Activated CD4-positive, alpha-beta T cell treated with anti-CD3 and anti-CD28 coated beads, Interleukin-2, amount 10 ng/mL, durations not matched to agents 24 days and 14 days (primary cell): ENCODE results near the gene MANBA. TPM values are rescaled to one million over a fixed set of nuclear protein-coding genes. Genes with fewer than 3 reads are reported as not detected.
"Not testable (repeated sequence)": the region's sequence is repeated elsewhere in the genome, so short reads cannot be mapped to it uniquely, and the experiment has no call there.

ENCODE experiments used
- DNase-seq: peaks from one replicate; pipeline ENCODE4 v3.0.0; 2022
- H3K27ac Mint-ChIP-seq: one replicate; pipeline ENCODE4 v1.8.0; 2022; ENCODE audit warnings: mild to moderate bottlenecking, mixed read lengths
- H3K27me3 Mint-ChIP-seq: one replicate; pipeline ENCODE4 v1.8.0; 2022; ENCODE audit warnings: mixed read lengths
- H3K36me3 Mint-ChIP-seq: one replicate; pipeline ENCODE4 v1.8.0; 2022; ENCODE audit warnings: low read depth, mild to moderate bottlenecking, mixed read lengths
- H3K4me1 Mint-ChIP-seq: one replicate; pipeline ENCODE4 v1.8.0; 2021; ENCODE audit warnings: mixed read lengths
- H3K4me3 Mint-ChIP-seq: one replicate; pipeline ENCODE4 v1.8.0; 2022; ENCODE audit warnings: mild to moderate bottlenecking, moderate library complexity, mixed read lengths
- H3K9me3 Mint-ChIP-seq: one replicate; pipeline ENCODE4 v1.8.0; 2021; ENCODE audit warnings: mixed read lengths
- intact Hi-C: fragments of 100-400 bp; cut with micrococcal nuclease; formaldehyde crosslinking; loops from one replicate; pipeline ENCODE4 v1.15.1; 2023
- total RNA-seq: library from RNA; stranded (reverse); gene quantifications from 2 replicates; pipeline ENCODE4 v1.2.3, GENCODE V29; 2022

MANBA gene
- total RNA-seq, 1 donor from 2014 or later: 9.4 TPM

GRCh38 chr4:102625232-102625930 is 135.4 kb downstream of the MANBA start:
- Mint-ChIP-seq H3K27ac (peak overlapping the region; percentile 94), H3K4me3 (peak overlapping the region; percentile 86), H3K27me3 (no peaks in the 10 kb centered on the region), H3K9me3 (no peaks in the 10 kb centered on the region), H3K4me1 (peaks cover 52% of the 10 kb centered on the region), H3K36me3 (no peaks in the 10 kb centered on the region)
- peak; percentile 91 for DNase-seq
- intact Hi-C loops: loop anchor here (1.0 to 10.0 kb wide), 7 partner anchors 125 to 384 kb away; partner anchors contain the start of genes NFKB1 and UBE2D3

GRCh38 chr4:102624505-102624904 is 136.3 kb downstream of the MANBA start:
- Mint-ChIP-seq H3K9me3 (no peaks in the 10 kb centered on the region), H3K27ac (no peak overlapping the region), H3K4me1 (peaks cover 51% of the 10 kb centered on the region), H3K27me3 (no peaks in the 10 kb centered on the region), H3K4me3 (no peak overlapping the region), H3K36me3 (peaks cover 2% of the 10 kb centered on the region)
- DNase-seq: no peak
- intact Hi-C loops: loop anchor here (2.0 to 10.0 kb wide), 3 partner anchors 124 to 360 kb away; partner anchors contain the start of gene NFKB1

- Mint-ChIP-seq H3K36me3 (peaks cover 6% of the 10 kb centered on the region), H3K4me1 (peaks cover 57% of the 10 kb centered on the region), H3K27ac (no peak overlapping the region), H3K9me3 (no peaks in the 10 kb centered on the region), H3K27me3 (no peaks in the 10 kb centered on the region), H3K4me3 (no peak overlapping the region)
- peak; percentile 53 for DNase-seq
- intact Hi-C loops: loop anchor here (2.0 to 10.0 kb wide), 3 partner anchors 123 to 359 kb away; partner anchors contain the start of gene NFKB1
Observed at GRCh38 chr4:102623622-102624021, 137.1 kb downstream of the MANBA start.

- H3K27me3 Mint-ChIP-seq: no peaks in the 10 kb centered on the region
- intact Hi-C loops: loop anchor here (1.0 to 10.0 kb wide), 3 partner anchors 164 to 388 kb away; no protein-coding TSS in a partner anchor
- no peak overlapping the region for H3K4me3 Mint-ChIP-seq
- peaks cover 53% of the 10 kb centered on the region for H3K4me1 Mint-ChIP-seq
- H3K27ac Mint-ChIP-seq: peak overlapping the region; percentile 62
- no peaks in the 10 kb centered on the region for H3K9me3 Mint-ChIP-seq
- peaks cover 22% of the 10 kb centered on the region for H3K36me3 Mint-ChIP-seq
- no peak for DNase-seq
Observed at GRCh38 chr4:102620697-102621497, 139.9 kb downstream of the MANBA start.

GRCh38 chr4:102619776-102620631 is 140.8 kb downstream of the MANBA start:
- Mint-ChIP-seq H3K36me3 (peaks cover 29% of the 10 kb centered on the region), H3K27ac (peak overlapping the region; percentile 62), H3K4me1 (peaks cover 54% of the 10 kb centered on the region)
- not testable (repeated sequence) for H3K27me3 Mint-ChIP-seq, DNase-seq, H3K9me3 Mint-ChIP-seq, H3K4me3 Mint-ChIP-seq
- intact Hi-C loops: loop anchor here (1.0 to 10.0 kb wide), 3 partner anchors 165 to 389 kb away; no protein-coding TSS in a partner anchor

GRCh38 chr4:102619021-102619420 is 141.7 kb downstream of the MANBA start:
- peaks cover 55% of the 10 kb centered on the region for H3K4me1 Mint-ChIP-seq
- intact Hi-C loops, DNase-seq, H3K27me3 Mint-ChIP-seq, H3K27ac Mint-ChIP-seq, H3K4me3 Mint-ChIP-seq, H3K9me3 Mint-ChIP-seq: not testable (repeated sequence)
- peaks cover 38% of the 10 kb centered on the region for H3K36me3 Mint-ChIP-seq

GRCh38 chr4:102616636-102617035 is 144.1 kb downstream of the MANBA start:
- peak; percentile 76 for DNase-seq
- peaks cover 68% of the 10 kb centered on the region for H3K4me1 Mint-ChIP-seq

GRCh38 chr4:102614801-102615200 is 146.0 kb downstream of the MANBA start:
- Mint-ChIP-seq H3K27ac (peak overlapping the region; percentile 89), H3K36me3 (peaks cover 76% of the 10 kb centered on the region), H3K4me1 (peaks cover 70% of the 10 kb centered on the region), H3K4me3 (peak overlapping the region; percentile 74), H3K9me3 (no peaks in the 10 kb centered on the region), H3K27me3 (no peaks in the 10 kb centered on the region)
- peak; percentile 79 for DNase-seq
- intact Hi-C loops: loop anchor here (5.0 kb wide), 2 partner anchors 268 to 482 kb away; partner anchors contain the start of genes BDH2 and SLC39A8

More at GRCh38 chr4:102616636-102617035, 144.1 kb downstream of the MANBA start:
- no peaks in the 10 kb centered on the region for H3K27me3 Mint-ChIP-seq
- intact Hi-C loops: no loop called here
- H3K4me3 Mint-ChIP-seq: peak overlapping the region; percentile 41
- H3K27ac Mint-ChIP-seq: peak overlapping the region; percentile 48
- no peaks in the 10 kb centered on the region for H3K9me3 Mint-ChIP-seq
- peaks cover 61% of the 10 kb centered on the region for H3K36me3 Mint-ChIP-seq

- no peaks in the 10 kb centered on the region for H3K27me3 Mint-ChIP-seq
- DNase-seq: peak; percentile 84
- peak overlapping the region; percentile 89 for H3K27ac Mint-ChIP-seq
- peaks cover 88% of the 10 kb centered on the region for H3K36me3 Mint-ChIP-seq
- no peaks in the 10 kb centered on the region for H3K9me3 Mint-ChIP-seq
- peak overlapping the region; percentile 74 for H3K4me3 Mint-ChIP-seq
- H3K4me1 Mint-ChIP-seq: peaks cover 69% of the 10 kb centered on the region
- intact Hi-C loops: loop anchor here (1.0 to 5.0 kb wide), 4 partner anchors 15 to 484 kb away; partner anchors contain the start of genes BDH2 and SLC39A8
Observed at GRCh38 chr4:102612824-102613366, 147.9 kb downstream of the MANBA start.

- H3K27me3 Mint-ChIP-seq: no peaks in the 10 kb centered on the region
- H3K4me3 Mint-ChIP-seq: peak overlapping the region; percentile 74
- H3K9me3 Mint-ChIP-seq: no peaks in the 10 kb centered on the region
- DNase-seq: no peak
- H3K27ac Mint-ChIP-seq: peak overlapping the region; percentile 89
- H3K4me1 Mint-ChIP-seq: peaks cover 72% of the 10 kb centered on the region
- peaks cover 91% of the 10 kb centered on the region for H3K36me3 Mint-ChIP-seq
- intact Hi-C loops: loop anchor here (2.0 to 5.0 kb wide), 3 partner anchors 27 to 485 kb away; partner anchors contain the start of genes BDH2 and SLC39A8
Observed at GRCh38 chr4:102612210-102612609, 148.6 kb downstream of the MANBA start.

GRCh38 chr4:102610476-102610875 is 150.3 kb downstream of the MANBA start:
- no peaks in the 10 kb centered on the region for H3K27me3 Mint-ChIP-seq
- peaks cover 90% of the 10 kb centered on the region for H3K36me3 Mint-ChIP-seq
- H3K4me3 Mint-ChIP-seq: no peak overlapping the region
- no peaks in the 10 kb centered on the region for H3K9me3 Mint-ChIP-seq
- intact Hi-C loops: loop anchor here (5.0 kb wide), 2 partner anchors 263 to 487 kb away; partner anchors contain the start of genes BDH2 and SLC39A8
- DNase-seq: peak; percentile 54
- peaks cover 72% of the 10 kb centered on the region for H3K4me1 Mint-ChIP-seq
- peak overlapping the region; percentile 32 for H3K27ac Mint-ChIP-seq

GRCh38 chr4:102610007-102610406 is 150.8 kb downstream of the MANBA start:
- peak overlapping the region; percentile 73 for H3K27ac Mint-ChIP-seq
- H3K4me1 Mint-ChIP-seq: peaks cover 73% of the 10 kb centered on the region
- H3K4me3 Mint-ChIP-seq: no peak overlapping the region
- H3K36me3 Mint-ChIP-seq: peaks cover 91% of the 10 kb centered on the region
- intact Hi-C loops: loop anchor here (5.0 kb wide), 2 partner anchors 263 to 487 kb away; partner anchors contain the start of genes BDH2 and SLC39A8
- H3K9me3 Mint-ChIP-seq: no peaks in the 10 kb centered on the region
- no peak for DNase-seq
- no peaks in the 10 kb centered on the region for H3K27me3 Mint-ChIP-seq
